ENCODE measurements around the gene ZDHHC14. TPM values are rescaled to one million over a fixed set of nuclear protein-coding genes. Genes with fewer than 3 reads are reported as not detected.
"Not testable (repeated sequence)": the region's sequence is repeated elsewhere in the genome, so short reads cannot be mapped to it uniquely, and the experiment has no call there.

Gene ZDHHC14
- total and polyA plus RNA-seq, 8 donors, result 3.4 to 25.7 (median 7.4) TPM

- no peaks in the 10 kb centered on the region for H3K36me3 ChIP-seq
- 82 to 87% (median 85%) methylated on average over 3 of the region's 3 CpGs for WGBS, 5 donors
- no peak overlapping the region for H3K4me3 ChIP-seq
- TF ChIP-seq CTCF (IDR thresholded peaks at IDR 0.05) (no peak), POLR2AphosphoS5 (IDR thresholded peaks at IDR 0.05) (no peak), POLR2A (IDR thresholded peaks at IDR 0.05) (no peak), EP300 (IDR thresholded peaks at IDR 0.05) (no peak)
- peaks cover 0 to 12% (median 0%) of the 10 kb centered on the region in 3 donors for H3K27me3 ChIP-seq
- intact Hi-C loops (cut with DNase I; ENCODE audit: low total_unique reads), result no loop called here
- no peaks in the 10 kb centered on the region for H3K4me1 ChIP-seq
- no peak for DNase-seq
- H3K27ac ChIP-seq, result no peak overlapping the region
- no peaks in the 10 kb centered on the region for H3K9me3 ChIP-seq
Observed at GRCh38 chr6:157333956-157334355, 47.0 kb upstream of the ZDHHC14 start.

GRCh38 chr6:157335829-157336228, 45.2 kb upstream of the ZDHHC14 start:
- intact Hi-C loops (cut with DNase I; ENCODE audit: low total_unique reads), result no loop called here
- Histone ChIP-seq H3K27me3 (peaks cover 0 to 17% (median 0%) of the 10 kb centered on the region in 3 donors), H3K9me3 (no peaks in the 10 kb centered on the region), H3K36me3 (no peaks in the 10 kb centered on the region), H3K4me1 (no peaks in the 10 kb centered on the region), H3K27ac (no peak overlapping the region), H3K4me3 (no peak overlapping the region)
- no peak for DNase-seq
- TF ChIP-seq POLR2A (IDR thresholded peaks at IDR 0.05) (no peak), EP300 (IDR thresholded peaks at IDR 0.05) (no peak), CTCF (IDR thresholded peaks at IDR 0.05) (no peak), POLR2AphosphoS5 (IDR thresholded peaks at IDR 0.05) (no peak)
- WGBS, 5 donors, result 43 to 58% (median 49%) methylated on average over 6 of the region's 6 CpGs

GRCh38 chr6:157337276-157337675, 43.7 kb upstream of the ZDHHC14 start:
- DNase-seq; H3K4me1 ChIP-seq; H3K9me3 ChIP-seq; H3K4me3 ChIP-seq; H3K36me3 ChIP-seq; H3K27ac ChIP-seq; intact Hi-C loops (cut with DNase I; ENCODE audit: low total_unique reads): not testable (repeated sequence)
- H3K27me3 ChIP-seq, result peaks cover 0 to 17% (median 0%) of the 10 kb centered on the region in 3 donors
- WGBS, 5 donors, result 76 to 85% (median 81%) methylated on average over 3 of the region's 3 CpGs

- no peak for DNase-seq
- WGBS, 5 donors, result 65 to 85% (median 69%) methylated on average over 2 of the region's 2 CpGs
- Histone ChIP-seq H3K4me3 (no peak overlapping the region), H3K9me3 (no peaks in the 10 kb centered on the region), H3K36me3 (no peaks in the 10 kb centered on the region), H3K27ac (no peak overlapping the region), H3K27me3 (peaks cover 0 to 14% (median 0%) of the 10 kb centered on the region in 3 donors), H3K4me1 (no peaks in the 10 kb centered on the region)
- TF ChIP-seq EP300 (IDR thresholded peaks at IDR 0.05) (no peak), POLR2AphosphoS5 (IDR thresholded peaks at IDR 0.05) (no peak), CTCF (IDR thresholded peaks at IDR 0.05) (no peak), POLR2A (IDR thresholded peaks at IDR 0.05) (no peak)
- intact Hi-C loops (cut with DNase I; ENCODE audit: low total_unique reads), result no loop called here
Observed at GRCh38 chr6:157337751-157338150, 43.2 kb upstream of the ZDHHC14 start.

GRCh38 chr6:157339432-157339831, 41.6 kb upstream of the ZDHHC14 start:
- no peaks in the 10 kb centered on the region for H3K36me3 ChIP-seq
- intact Hi-C loops (cut with DNase I; ENCODE audit: low total_unique reads), result no loop called here
- DNase-seq, result no peak
- H3K27ac ChIP-seq, result no peak overlapping the region
- WGBS, 5 donors, result 71 to 88% (median 79%) methylated on average over 1 of the region's 1 CpG
- no peaks in the 10 kb centered on the region for H3K9me3 ChIP-seq
- TF ChIP-seq CTCF (IDR thresholded peaks at IDR 0.05), result no peak
- no peak for TF ChIP-seq POLR2AphosphoS5 (IDR thresholded peaks at IDR 0.05)
- no peak for TF ChIP-seq EP300 (IDR thresholded peaks at IDR 0.05)
- no peak for TF ChIP-seq POLR2A (IDR thresholded peaks at IDR 0.05)
- H3K27me3 ChIP-seq, result peaks cover 0 to 5% (median 0%) of the 10 kb centered on the region in 3 donors
- no peaks in the 10 kb centered on the region for H3K4me1 ChIP-seq
- H3K4me3 ChIP-seq, result no peak overlapping the region
